H1 (cell line): ENCODE measurements around the gene LRRC3C. TPM values are rescaled to one million over a fixed set of nuclear protein-coding genes. Genes with fewer than 3 reads are reported as not detected.

Source experiments
- CTCF ChIA-PET: fragments of 300-600 bp; sonication (Branson Sonifier 250); formaldehyde crosslinking; loops from one replicate; lab custom pipeline; 2021; ENCODE audit not compliant: partially characterized antibody; lab: Charles Lee
- POLR2A ChIA-PET: fragments of 300-600 bp; sonication (Branson Sonifier 250); formaldehyde crosslinking; loops from one replicate; lab custom pipeline; 2021; ENCODE audit warnings: inconsistent platforms; ENCODE audit not compliant: partially characterized antibody; lab: Charles Lee
- DNase-seq, 2 experiments: peaks; one replicate each; pipeline versions ENCODE4 v3.0.0 to v3.0.0-alpha.2; 2010 to 2022; ENCODE audit warnings: low spot score in 2 of 2, low read depth in 1 of 2, mixed read lengths in 1 of 2
- FAIRE-seq: peaks from 2 replicates; lab custom pipeline; 2011; peaks lifted over from hg19 to GRCh38; lab: Jason Lieb, UNC
- H2AFZ ChIP-seq: 2 replicates; pipeline ENCODE4 v1.8.1; 2012; ENCODE audit warnings: low read length, inconsistent platforms
- H2AK5ac ChIP-seq: 2 replicates; pipeline ENCODE4 v1.6.1; 2013; ENCODE audit warnings: low read depth, low read length
- H2BK120ac ChIP-seq: replicated peaks from 2 replicates; pipeline ENCODE3; 2013; ENCODE audit warnings: low read depth, low read length, inconsistent platforms
- H2BK12ac ChIP-seq: 2 replicates; pipeline ENCODE4 v1.6.1; 2013; ENCODE audit warnings: low read depth, low read length
- H2BK15ac ChIP-seq: 2 replicates; pipeline ENCODE4 v1.6.1; 2013; ENCODE audit warnings: low read length
- H2BK20ac ChIP-seq: 2 replicates; pipeline ENCODE4 v1.6.1; 2013; ENCODE audit warnings: low read length
- H2BK5ac ChIP-seq: 2 replicates; pipeline ENCODE4 v1.6.1; 2013; ENCODE audit warnings: low read depth, low read length
- H3K14ac ChIP-seq: 2 replicates; pipeline ENCODE4 v1.6.1; 2013; ENCODE audit warnings: inconsistent platforms; ENCODE audit not compliant: insufficient read length
- H3K18ac ChIP-seq: 2 replicates; pipeline ENCODE4 v1.6.1; 2013; ENCODE audit warnings: low read length; ENCODE audit errors: extremely low read depth
- H3K23ac ChIP-seq: 2 replicates; pipeline ENCODE4 v1.6.1; 2013; ENCODE audit warnings: inconsistent platforms; ENCODE audit not compliant: insufficient read length
- H3K23me2 ChIP-seq: 2 replicates; pipeline ENCODE4 v1.6.1; 2013; ENCODE audit warnings: low read depth, low read length
- H3K27ac ChIP-seq: 2 replicates; pipeline ENCODE4 v1.6.1; 2011; ENCODE audit warnings: low read depth, low read length, inconsistent platforms
- H3K27me3 ChIP-seq, 4 experiments: replicated peaks in 1 of 4; 1 replicate in 1 of 4; 2 replicates in 3 of 4; pipeline versions ENCODE4 v1.6.1 to v1.8.1; 2011 to 2013; ENCODE audit warnings: low read length in 3 of 4, mild to moderate bottlenecking in 3 of 4, inconsistent platforms in 2 of 4, mixed read lengths in 2 of 4, moderate library complexity in 1 of 4; ENCODE audit not compliant: control insufficient read depth in 3 of 4, insufficient read depth in 3 of 4; ENCODE audit errors: extremely low read depth in 1 of 4
- H3K36me3 ChIP-seq, 4 experiments: 2 replicates each; pipeline versions ENCODE4 v1.6.1 to v1.8.1; 2011 to 2013; ENCODE audit warnings: mild to moderate bottlenecking in 4 of 4, low read length in 3 of 4, moderate library complexity in 2 of 4, control low read depth in 1 of 4, inconsistent platforms in 1 of 4; ENCODE audit not compliant: insufficient read depth in 4 of 4, control insufficient read depth in 2 of 4
- H3K4ac ChIP-seq: replicated peaks from 2 replicates; pipeline ENCODE3; 2013; ENCODE audit warnings: low read length, low read depth, mixed read lengths, inconsistent platforms; ENCODE audit not compliant: insufficient read length
- H3K4me1 ChIP-seq, 4 experiments: replicated peaks in 1 of 4; 1 replicate in 1 of 4; 2 replicates in 3 of 4; pipeline versions ENCODE4 v1.6.1 to v1.8.1; 2011 to 2013; ENCODE audit warnings: low read length in 3 of 4, inconsistent platforms in 2 of 4, mixed read lengths in 1 of 4; ENCODE audit not compliant: insufficient read depth in 4 of 4, control insufficient read depth in 3 of 4
- H3K4me2 ChIP-seq, 2 experiments: 2 replicates each; pipeline versions ENCODE4 v1.6.1 to v1.8.1; 2011 to 2013; ENCODE audit warnings: low read depth in 2 of 2, low read length in 2 of 2, control low read depth in 1 of 2, inconsistent platforms in 1 of 2, mild to moderate bottlenecking in 1 of 2; ENCODE audit not compliant: insufficient read depth in 1 of 2
- H3K4me3 ChIP-seq, 4 experiments: fragments of 200-600, 300-600 bp in 1 of 4; sonication (generic), shearing (Covaris generic), sonication (Bioruptor Twin) in 1 of 4; 2 replicates each; pipeline versions ENCODE4 v1.5.1 to v1.8.1; 2011 to 2016; ENCODE audit warnings: low read length in 4 of 4, low read depth in 3 of 4, control low read depth in 2 of 4, inconsistent platforms in 2 of 4, mild to moderate bottlenecking in 2 of 4, mixed read lengths in 1 of 4, moderate library complexity in 1 of 4; ENCODE audit not compliant: insufficient read depth in 2 of 4; ENCODE audit errors: extremely low read depth in 1 of 4
- H3K56ac ChIP-seq: replicated peaks from 2 replicates; pipeline ENCODE3; 2013; ENCODE audit warnings: low read depth, mild to moderate bottlenecking, mixed read lengths, low read length, inconsistent platforms; ENCODE audit not compliant: insufficient read length
- H3K79me1 ChIP-seq: 2 replicates; pipeline ENCODE4 v1.6.1; 2013; ENCODE audit warnings: low read depth, low read length, control low read depth
- H3K79me2 ChIP-seq, 2 experiments: 2 replicates each; pipeline versions ENCODE4 v1.6.1 to v1.8.1; 2012 to 2013; ENCODE audit warnings: low read length in 2 of 2, mild to moderate bottlenecking in 2 of 2, inconsistent platforms in 1 of 2; ENCODE audit not compliant: insufficient read depth in 2 of 2, control insufficient read depth in 1 of 2
- H3K9ac ChIP-seq, 4 experiments: replicated peaks in 1 of 4; 1 replicate in 1 of 4; 2 replicates in 3 of 4; pipeline versions ENCODE4 v1.6.1 to v1.8.1; 2011 to 2013; ENCODE audit warnings: low read depth in 3 of 4, low read length in 3 of 4, control low read depth in 2 of 4, mild to moderate bottlenecking in 2 of 4, moderate library complexity in 2 of 4, inconsistent platforms in 1 of 4; ENCODE audit errors: extremely low read depth in 1 of 4
- H3K9me3 ChIP-seq, 2 experiments: 2 replicates each; pipeline versions ENCODE4 v1.6.1 to v1.8.1; 2012 to 2013; ENCODE audit warnings: mild to moderate bottlenecking in 2 of 2, moderate library complexity in 2 of 2, control low read depth in 1 of 2, inconsistent platforms in 1 of 2, low read depth in 1 of 2, low read length in 1 of 2, mixed read lengths in 1 of 2; ENCODE audit not compliant: insufficient read depth in 2 of 2
- H4K20me1 ChIP-seq, 2 experiments: replicated peaks in 1 of 2; 2 replicates each; pipeline versions ENCODE3 to v1.8.1; 2011 to 2013; ENCODE audit warnings: inconsistent platforms in 2 of 2, low read length in 2 of 2, mild to moderate bottlenecking in 1 of 2; ENCODE audit not compliant: insufficient read depth in 2 of 2, control insufficient read depth in 1 of 2
- H4K5ac ChIP-seq: 2 replicates; pipeline ENCODE4 v1.6.1; 2013; ENCODE audit warnings: low read length, low read depth, mixed read lengths, inconsistent platforms; ENCODE audit not compliant: insufficient read length
- H4K8ac ChIP-seq: 2 replicates; pipeline ENCODE4 v1.8.0; 2013; ENCODE audit warnings: mild to moderate bottlenecking, moderate library complexity, low read length, inconsistent platforms; ENCODE audit not compliant: insufficient read depth; ENCODE audit errors: extremely low read depth
- H4K91ac ChIP-seq: replicated peaks from 2 replicates; pipeline ENCODE3; 2013; ENCODE audit warnings: low read length, mixed read lengths, inconsistent platforms; ENCODE audit not compliant: insufficient read length
- NANOG ChIP-seq: IDR thresholded peaks from 2 replicates; pipeline ENCODE4 v1.6.1; 2011; ENCODE audit warnings: low read length, low read depth, mild to moderate bottlenecking, inconsistent platforms; ENCODE audit not compliant: insufficient read depth, poor library complexity, severe bottlenecking
- RFX5 ChIP-seq: IDR thresholded peaks from 2 replicates; pipeline ENCODE4 v1.6.1; 2011; ENCODE audit warnings: low read depth, low read length, improper control_type of control experiment, borderline replicate concordance
- WGBS, 2 experiments: shearing (Covaris generic) in 1 of 2; methylation state at CpG; one replicate each; pipeline versions ENCODE4 v1.1.6 to v1.1.7; 2013 to 2015; ENCODE audit warnings: low lambda C conversion rate in 2 of 2, mixed read lengths in 2 of 2, inconsistent platforms in 1 of 2, low coverage in 1 of 2, missing lambda C conversion rate in 1 of 2; ENCODE audit not compliant: insufficient replicate concordance in 2 of 2, insufficient coverage in 1 of 2, insufficient read length in 1 of 2; ENCODE audit errors: extremely low coverage in 1 of 2, missing lambda C conversion rate in 1 of 2; 5-methylcytosine and 5-hydroxymethylcytosine counted together
- polyA plus RNA-seq, 7 experiments: library from polyadenylated mRNA; depleted of rRNA in 3 of 7; stranded (reverse) in 5 of 7; unstranded in 2 of 7; fragments of >200 nt in 5 of 7; fragments of 200-250 nt in 2 of 7; gene quantifications; 1 replicate in 5 of 7; 2 replicates in 1 of 7; 4 replicates in 1 of 7; pipeline versions ENCODE4 v1.2.1 to v1.2.3, GENCODE V29; 2011 to 2013; ENCODE audit warnings: missing spikeins in 2 of 7, mixed read lengths in 2 of 7
- total RNA-seq: library from RNA; stranded (reverse); fragmentation: NEBNext Ultra II Directional; extraction: Animal tissue kit (Norgen Biotek cat#: 25700); gene quantifications from 2 replicates; pipeline ENCODE4 v1.2.1, GENCODE V29; 2021

Gene LRRC3C
- total and polyA plus RNA-seq, 2 of the 8 experiments (the other 6 are each of a cell fraction or from before 2014, with no cell fraction given) = not detected

DNA sequence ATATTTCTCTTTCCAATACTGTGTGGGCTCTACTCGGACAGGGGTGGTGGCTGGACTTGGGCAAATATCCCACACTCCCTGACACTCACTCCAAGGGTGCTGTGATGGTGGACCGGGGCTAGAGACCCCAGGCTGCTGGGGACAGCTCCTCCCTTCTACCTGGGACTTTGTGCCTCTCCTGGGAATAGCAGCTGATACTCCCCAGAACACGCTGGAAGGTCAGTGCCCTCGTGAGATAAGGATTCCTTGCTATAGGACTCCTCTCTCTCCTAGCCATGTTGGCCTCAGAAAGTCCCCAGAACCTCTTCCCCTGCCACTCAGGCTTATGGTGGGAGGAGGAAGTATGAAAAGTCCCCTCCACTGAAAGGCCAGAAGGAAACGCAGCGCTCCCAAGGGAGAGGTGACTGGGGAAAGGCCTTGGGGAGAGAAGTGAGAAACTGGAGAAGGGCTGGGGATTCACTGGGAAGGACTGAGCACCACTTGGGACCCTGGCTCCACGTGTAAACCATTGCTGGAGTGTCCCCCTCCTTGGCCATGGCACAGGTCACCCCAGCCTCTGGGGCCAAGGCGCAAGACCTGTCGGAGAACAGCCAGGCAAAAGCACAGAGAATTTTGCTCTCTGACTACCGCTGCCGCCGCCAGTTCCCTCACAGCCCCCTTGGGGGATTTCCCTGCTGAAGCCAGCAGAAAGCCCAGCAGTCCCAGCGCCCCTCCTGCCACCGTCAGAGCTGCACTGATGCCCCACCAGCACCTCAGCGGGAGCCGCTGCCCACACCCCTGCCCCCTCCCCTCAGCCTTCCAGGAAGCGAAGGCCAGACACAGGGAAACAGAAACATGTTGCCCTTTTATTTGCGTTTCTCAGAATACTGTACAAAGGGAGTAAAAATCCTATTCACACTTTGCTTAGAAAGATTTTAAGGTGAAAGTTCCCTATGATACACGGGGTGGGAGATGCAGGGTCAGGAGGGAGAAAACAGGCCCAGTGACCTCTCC is 7.0 kb upstream of the LRRC3C start:
- Histone ChIP-seq H4K5ac (no peak overlapping the region), H3K18ac (no peak overlapping the region), H3K4me3 (no peak overlapping the region)
- TF ChIP-seq NANOG = no peak
- no peak for TF ChIP-seq RFX5
- TF ChIP-seq, all 59 proteins: peak for 0
- Histone ChIP-seq H2BK120ac (no peak overlapping the region), H2AFZ (no peak overlapping the region), H3K4me1 (peaks cover 0 to 10% (median 7%) of the 10 kb centered on the region in 4 experiments; a peak in 6 of 7 replicates), H3K4me2 (no peak overlapping the region), H3K56ac (no peak overlapping the region), H2BK5ac (no peak overlapping the region), H2AK5ac (no peak overlapping the region), H3K79me2 (peaks cover 0 to 16% of the 10 kb centered on the region in 2 experiments; a peak in 2 of 4 replicates), H2BK15ac (no peak overlapping the region), H4K20me1 (peaks cover 14 to 15% of the 10 kb centered on the region in 2 experiments), H3K27me3 (no peaks in the 10 kb centered on the region), H4K91ac (no peak overlapping the region), H4K8ac (no peak overlapping the region; the same call in 1 of the 2 replicates), H2BK20ac (no peak overlapping the region), H3K23ac (no peak overlapping the region), H3K4ac (no peak overlapping the region), H2BK12ac (no peak overlapping the region), H3K23me2 (no peaks in the 10 kb centered on the region), H3K27ac (no peak overlapping the region), H3K9me3 (no peaks in the 10 kb centered on the region), H3K14ac (no peak overlapping the region), H3K36me3 (peaks cover 13 to 24% (median 19%) of the 10 kb centered on the region in 4 experiments; a peak in 7 of 8 replicates), H3K79me1 (peaks cover 9% of the 10 kb centered on the region), H3K9ac (no peak overlapping the region)
- WGBS, 2 experiments = 92% methylated on average over 18 of the region's 19 CpGs; no CpG with 5 or more reads in 1 of the 2 experiments
- CTCF ChIA-PET = no interaction called here
- no peak for FAIRE-seq
- DNase-seq = no peak
- POLR2A ChIA-PET = interaction anchor here (0.9 kb wide), 1 partner anchor 89 kb away, joined by 5 read pairs; no protein-coding TSS in a partner anchor
